CD4-positive, alpha-beta memory T cell (primary cell): ENCODE data around the gene FANCC. TPM values are rescaled to one million over a fixed set of nuclear protein-coding genes. Genes with fewer than 3 reads are reported as not detected.

Source experiments
- CTCF ChIA-PET: fragments of 350-600 bp; sonication (Branson Sonifier 250); formaldehyde crosslinking; loops from one replicate; lab custom pipeline; 2021; ENCODE audit warnings: inconsistent platforms; ENCODE audit not compliant: partially characterized antibody; lab: Charles Lee
- POLR2A ChIA-PET: fragments of 350-600 bp; sonication (Branson Sonifier 250); formaldehyde crosslinking; loops from one replicate; lab custom pipeline; 2021; ENCODE audit not compliant: partially characterized antibody; lab: Charles Lee
- DNase-seq, 5 donors: peaks; one replicate each; pipeline versions ENCODE4 v3.0.0 to v3.0.0-alpha.2; 2020 to 2022; ENCODE audit warnings: mixed read lengths in 1 of 5
- H3K27ac ChIP-seq: one replicate; pipeline ENCODE4 v1.7.0; 2013; ENCODE audit warnings: low read depth, low read length
- H3K27me3 ChIP-seq: 2 replicates; pipeline ENCODE4 v1.7.0; 2013; ENCODE audit warnings: mild to moderate bottlenecking, low read length, moderate library complexity; ENCODE audit not compliant: insufficient read depth
- H3K36me3 ChIP-seq: 2 replicates; pipeline ENCODE4 v1.7.0; 2013; ENCODE audit warnings: mild to moderate bottlenecking, low read length, moderate library complexity; ENCODE audit not compliant: insufficient read depth
- H3K4me1 ChIP-seq: 2 replicates; pipeline ENCODE4 v1.7.0; 2013; ENCODE audit warnings: mild to moderate bottlenecking, low read length, moderate library complexity; ENCODE audit not compliant: insufficient read depth
- H3K4me3 ChIP-seq, 2 donors: one replicate each; pipeline ENCODE4 v1.7.0; 2013; ENCODE audit warnings: low read length in 2 of 2, mild to moderate bottlenecking in 1 of 2
- H3K9me3 ChIP-seq, 2 donors: one replicate each; pipeline ENCODE4 v1.7.0; 2013; ENCODE audit warnings: low read length in 2 of 2, control low read depth in 1 of 2; ENCODE audit not compliant: control insufficient read depth in 1 of 2
- H3K27ac Mint-ChIP-seq, 7 donors: one replicate each; pipeline ENCODE4 v1.8.0; 2020 to 2021; ENCODE audit warnings: mixed read lengths in 7 of 7, mild to moderate bottlenecking in 6 of 7, inconsistent platforms in 3 of 7, moderate library complexity in 3 of 7
- H3K27me3 Mint-ChIP-seq, 2 donors: one replicate each; pipeline ENCODE4 v1.8.0; 2020 to 2021; ENCODE audit warnings: mixed read lengths in 2 of 2
- H3K36me3 Mint-ChIP-seq, 2 donors: one replicate each; pipeline ENCODE4 v1.8.0; 2020 to 2021; ENCODE audit warnings: mixed read lengths in 2 of 2, inconsistent platforms in 1 of 2, mild to moderate bottlenecking in 1 of 2
- H3K4me1 Mint-ChIP-seq, 4 donors: one replicate each; pipeline ENCODE4 v1.8.0; 2020 to 2021; ENCODE audit warnings: mixed read lengths in 4 of 4, mild to moderate bottlenecking in 1 of 4
- H3K4me3 Mint-ChIP-seq, 8 donors: one replicate each; pipeline ENCODE4 v1.8.0; 2020 to 2021; ENCODE audit warnings: mixed read lengths in 8 of 8, mild to moderate bottlenecking in 7 of 8, moderate library complexity in 6 of 8, inconsistent platforms in 3 of 8
- H3K9me3 Mint-ChIP-seq, 8 donors: one replicate each; pipeline ENCODE4 v1.8.0; 2020 to 2021; ENCODE audit warnings: mixed read lengths in 8 of 8, mild to moderate bottlenecking in 5 of 8, inconsistent platforms in 3 of 8, moderate library complexity in 1 of 8
- intact Hi-C: fragments of 100-400 bp; cut with micrococcal nuclease; formaldehyde crosslinking; loops from one replicate; pipeline ENCODE4 v1.15.1; 2023
- polyA plus RNA-seq, 2 donors: library from polyadenylated mRNA; unstranded; fragments of 300-500 nt; fragmentation: Illumina TruSeq; gene quantifications; one replicate each; pipeline ENCODE4 v1.2.3, GENCODE V29; 2021
- total RNA-seq, 2 experiments: library from RNA; stranded (reverse); gene quantifications; one replicate each; pipeline ENCODE4 v1.2.3, GENCODE V29; 2021

Gene FANCC
- total and polyA plus RNA-seq, 4 experiments from 2014 or later, result 0.77 to 4.9 (median 3.6) TPM

GRCh38 chr9:95130484-95130883 lies 187.0 kb downstream of the FANCC start:
- Histone ChIP-seq H3K4me1 (peaks cover 4% of the 10 kb centered on the region), H3K27ac (no peak overlapping the region), H3K27me3 (no peaks in the 10 kb centered on the region), H3K36me3 (no peaks in the 10 kb centered on the region), H3K4me3 (no peak overlapping the region), H3K9me3 (no peaks in the 10 kb centered on the region)
- no peak for DNase-seq
- Mint-ChIP-seq H3K4me1 (peaks cover 0 to 4% (median 2%) of the 10 kb centered on the region in 4 donors), H3K4me3 (no peak overlapping the region), H3K9me3 (no peaks in the 10 kb centered on the region), H3K36me3 (peaks cover 2 to 6% of the 10 kb centered on the region in 2 donors), H3K27ac (no peak overlapping the region), H3K27me3 (no peaks in the 10 kb centered on the region)
- intact Hi-C loops, result no loop called here
- ChIA-PET POLR2A (no interaction called here), CTCF (interaction anchor here (0.7 to 10.7 kb wide), 26 partner anchors 8 to 491 kb away, joined by 3 to 385 read pairs (median 4); partner anchors contain the start of genes AOPEP and FBP1)

GRCh38 chr9:95129476-95130291 lies 187.8 kb downstream of the FANCC start:
- Mint-ChIP-seq H3K27me3 (no peaks in the 10 kb centered on the region), H3K27ac (no peak overlapping the region), H3K9me3 (no peaks in the 10 kb centered on the region), H3K4me1 (peaks cover 0 to 4% (median 2%) of the 10 kb centered on the region in 4 donors), H3K4me3 (no peak overlapping the region), H3K36me3 (peaks cover 0 to 2% of the 10 kb centered on the region in 2 donors)
- Histone ChIP-seq H3K36me3 (no peaks in the 10 kb centered on the region), H3K4me1 (peaks cover 4% of the 10 kb centered on the region), H3K27ac (no peak overlapping the region), H3K27me3 (no peaks in the 10 kb centered on the region), H3K9me3 (no peaks in the 10 kb centered on the region), H3K4me3 (no peak overlapping the region)
- ChIA-PET CTCF (interaction anchor here (0.7 to 10.7 kb wide), 13 partner anchors 8 to 460 kb away, joined by 3 to 385 read pairs (median 5); partner anchors contain the start of gene AOPEP), POLR2A (no interaction called here)
- intact Hi-C loops, result no loop called here
- DNase-seq, result no peak

DNA sequence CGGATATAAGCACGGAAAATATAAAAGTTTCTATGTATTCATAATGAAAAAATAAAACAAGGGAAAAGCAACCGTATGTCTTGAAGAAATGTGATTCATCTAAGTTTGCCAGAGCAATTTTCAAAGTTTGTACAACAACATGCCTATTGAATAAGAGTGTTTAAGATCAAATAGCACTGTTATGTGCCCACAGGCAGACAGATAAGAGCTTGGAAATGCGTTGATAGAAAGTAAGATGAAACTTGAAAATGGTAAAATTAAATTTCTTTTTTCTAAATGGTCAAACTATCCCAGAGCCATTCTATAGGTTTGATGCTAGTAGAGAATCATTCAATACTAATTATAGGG lies 189.4 kb downstream of the FANCC start:
- Histone ChIP-seq H3K27ac (no peak overlapping the region), H3K4me3 (no peak overlapping the region), H3K9me3 (no peaks in the 10 kb centered on the region), H3K36me3 (no peaks in the 10 kb centered on the region), H3K4me1 (peaks cover 4% of the 10 kb centered on the region), H3K27me3 (no peaks in the 10 kb centered on the region)
- intact Hi-C loops, result no loop called here
- peaks cover 0 to 4% (median 2%) of the 10 kb centered on the region in 4 donors for H3K4me1 Mint-ChIP-seq
- CTCF ChIA-PET, result interaction anchor here (0.6 to 10.7 kb wide), 19 partner anchors 9 to 488 kb away, joined by 3 to 385 read pairs (median 4); partner anchors contain the start of genes AOPEP and FBP1
- no peak overlapping the region for H3K27ac Mint-ChIP-seq
- no peak for DNase-seq
- H3K36me3 Mint-ChIP-seq, result no peaks in the 10 kb centered on the region
- POLR2A ChIA-PET, result interaction anchor here (1.2 to 1.4 kb wide), 2 partner anchors 447 to 458 kb away, joined by 4 read pairs; no protein-coding TSS in a partner anchor
- no peaks in the 10 kb centered on the region for H3K9me3 Mint-ChIP-seq
- H3K27me3 Mint-ChIP-seq, result no peaks in the 10 kb centered on the region
- no peak overlapping the region for H3K4me3 Mint-ChIP-seq

- CTCF ChIA-PET, result interaction anchor here (0.6 to 10.7 kb wide), 24 partner anchors 8 to 791 kb away, joined by 3 to 385 read pairs (median 4); partner anchors contain the start of genes AOPEP and FBP1
- peak overlapping the region in 1 of 8 donors; percentile 36 for H3K4me3 Mint-ChIP-seq
- H3K36me3 ChIP-seq, result no peaks in the 10 kb centered on the region
- no peak overlapping the region for H3K27ac ChIP-seq
- no peaks in the 10 kb centered on the region for H3K27me3 ChIP-seq
- H3K27me3 Mint-ChIP-seq, result no peaks in the 10 kb centered on the region
- H3K36me3 Mint-ChIP-seq, result no peaks in the 10 kb centered on the region
- H3K27ac Mint-ChIP-seq, result no peak overlapping the region
- POLR2A ChIA-PET, result interaction anchor here (1.2 to 1.4 kb wide), 2 partner anchors 446 to 458 kb away, joined by 4 read pairs; no protein-coding TSS in a partner anchor
- intact Hi-C loops, result loop anchor here (1.0 kb wide), 2 partner anchors 344 to 446 kb away; no protein-coding TSS in a partner anchor
- H3K4me3 ChIP-seq, result no peak overlapping the region
- H3K4me1 Mint-ChIP-seq, result peaks cover 0 to 4% (median 2%) of the 10 kb centered on the region in 4 donors
- H3K4me1 ChIP-seq, result peaks cover 4% of the 10 kb centered on the region
- no peaks in the 10 kb centered on the region for H3K9me3 Mint-ChIP-seq
- H3K9me3 ChIP-seq, result no peaks in the 10 kb centered on the region
- DNase-seq, result peak; percentile 48 to 56 (median 55)
Observed at GRCh38 chr9:95127249-95128176, 190.0 kb downstream of the FANCC start.

DNA sequence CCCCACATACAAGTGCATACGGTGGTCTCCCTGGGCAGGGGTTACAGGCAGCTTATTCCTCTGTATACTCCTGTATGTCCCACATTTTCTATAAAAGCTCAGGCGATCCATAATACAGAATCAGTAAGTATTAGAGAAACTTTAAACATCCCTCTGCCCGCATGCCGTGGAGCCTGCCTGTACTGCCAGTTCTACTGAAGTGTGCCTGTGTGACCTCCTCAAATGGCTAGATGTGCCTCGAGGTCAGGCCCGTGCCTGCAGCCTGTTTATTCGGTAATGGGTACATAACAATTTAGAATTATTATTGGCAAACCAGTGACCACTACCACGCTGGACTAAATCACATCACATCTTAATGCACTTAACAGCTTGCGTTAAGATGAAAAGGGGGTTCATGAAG lies 190.8 kb downstream of the FANCC start:
- no peak for DNase-seq
- Mint-ChIP-seq H3K4me3 (no peak overlapping the region), H3K36me3 (no peaks in the 10 kb centered on the region), H3K27ac (no peak overlapping the region), H3K27me3 (no peaks in the 10 kb centered on the region), H3K4me1 (peaks cover 0 to 4% (median 2%) of the 10 kb centered on the region in 4 donors), H3K9me3 (no peaks in the 10 kb centered on the region)
- H3K9me3 ChIP-seq, result no peaks in the 10 kb centered on the region
- intact Hi-C loops, result loop anchor here (1.0 kb wide), 2 partner anchors 343 to 445 kb away; no protein-coding TSS in a partner anchor
- POLR2A ChIA-PET, result no interaction called here
- H3K27me3 ChIP-seq, result no peaks in the 10 kb centered on the region
- no peaks in the 10 kb centered on the region for H3K36me3 ChIP-seq
- H3K4me3 ChIP-seq, result no peak overlapping the region
- no peak overlapping the region for H3K27ac ChIP-seq
- peaks cover 4% of the 10 kb centered on the region for H3K4me1 ChIP-seq
- CTCF ChIA-PET, result interaction anchor here (0.6 to 10.7 kb wide), 16 partner anchors 8 to 792 kb away, joined by 3 to 385 read pairs (median 4); no protein-coding TSS in a partner anchor

- no peak for DNase-seq
- POLR2A ChIA-PET, result no interaction called here
Observed at GRCh38 chr9:95125652-95126051, 191.9 kb downstream of the FANCC start.

More at GRCh38 chr9:95125652-95126051, 191.9 kb downstream of the FANCC start:
- no peak overlapping the region for H3K27ac Mint-ChIP-seq
- H3K4me3 ChIP-seq, result no peak overlapping the region
- H3K27me3 ChIP-seq, result no peaks in the 10 kb centered on the region
- peaks cover 0 to 2% (median 0%) of the 10 kb centered on the region in 4 donors for H3K4me1 Mint-ChIP-seq
- no peaks in the 10 kb centered on the region for H3K27me3 Mint-ChIP-seq
- H3K4me1 ChIP-seq, result peaks cover 4% of the 10 kb centered on the region
- H3K36me3 ChIP-seq, result no peaks in the 10 kb centered on the region
- CTCF ChIA-PET, result interaction anchor here (1.3 to 10.7 kb wide), 8 partner anchors 8 to 456 kb away, joined by 4 to 385 read pairs (median 38); no protein-coding TSS in a partner anchor
- H3K4me3 Mint-ChIP-seq, result no peak overlapping the region
- H3K9me3 ChIP-seq, result no peaks in the 10 kb centered on the region
- no peaks in the 10 kb centered on the region for H3K9me3 Mint-ChIP-seq
- H3K36me3 Mint-ChIP-seq, result no peaks in the 10 kb centered on the region
- H3K27ac ChIP-seq, result no peak overlapping the region
- intact Hi-C loops, result no loop called here
